Heart right ventricle (tissue), 16 donors: ENCODE results near the gene PTPRE. TPM values are rescaled to one million over a fixed set of nuclear protein-coding genes. Genes with fewer than 3 reads are reported as not detected.
A peak's percentile ranks its signal among the peaks of the same experiment; 100 is the strongest.

Experiments
- ATAC-seq, 8 donors: fragments of 200-7000 bp; cut with Tn5 transposase; one replicate each; pipeline ENCODE4 v1.9.1; 2020; ENCODE audit warnings: mild to moderate bottlenecking in 8 of 8, moderate library complexity in 8 of 8, moderate number of reproducible peaks in 1 of 8
- DNase-seq, 2 donors: peaks; one replicate each; pipeline ENCODE4 v3.0.0-alpha.2; 2020
- H3K27ac ChIP-seq, 10 donors: fragments of 200-600 bp; sonication (generic) in 2 of 10; one replicate each; pipeline versions ENCODE4 v1.5.0 to v1.8.0; 2020 to 2022; ENCODE audit warnings: mild to moderate bottlenecking in 3 of 10
- H3K27me3 ChIP-seq, 7 donors: fragments of 200-600 bp; one replicate each; pipeline ENCODE4 v1.8.0; 2021 to 2022; ENCODE audit warnings: mild to moderate bottlenecking in 2 of 7
- H3K36me3 ChIP-seq, 9 donors: fragments of 200-600 bp; sonication (generic) in 1 of 9; one replicate each; pipeline versions ENCODE4 v1.5.0 to v1.8.0; 2020 to 2022; ENCODE audit warnings: mild to moderate bottlenecking in 2 of 9
- H3K4me1 ChIP-seq, 9 donors: fragments of 200-600 bp; sonication (generic) in 1 of 9; one replicate each; pipeline versions ENCODE4 v1.5.0 to v1.8.0; 2020 to 2022; ENCODE audit warnings: mild to moderate bottlenecking in 4 of 9
- H3K4me3 ChIP-seq, 10 donors: fragments of 200-600 bp; sonication (generic) in 2 of 10; one replicate each; pipeline versions ENCODE4 v1.5.0 to v1.8.0; 2020 to 2022; ENCODE audit warnings: mild to moderate bottlenecking in 7 of 10, moderate library complexity in 2 of 10
- H3K9me3 ChIP-seq, 11 donors: fragments of 200-600 bp in 10 of 11; sonication (generic) in 2 of 11; one replicate each; pipeline versions ENCODE4 v1.5.0 to v1.8.0; 2013 to 2022; ENCODE audit warnings: mild to moderate bottlenecking in 2 of 11, control low read depth in 1 of 11, moderate library complexity in 1 of 11
- WGBS, 2 donors: extraction: QIAGEN DNeasy Blood & Tissue Kit; methylation state at CpG; one replicate each; pipeline ENCODE4 v1.1.7; 2013; ENCODE audit warnings: inconsistent platforms in 1 of 2; 5-methylcytosine and 5-hydroxymethylcytosine counted together
- intact Hi-C, 10 donors: fragments of 100-400 bp; cut with DNase I; formaldehyde crosslinking; loops; one replicate each; pipeline versions ENCODE4 v1.11.1 to v1.14.2; 2022
- polyA plus RNA-seq, 2 donors: library from polyadenylated mRNA; stranded (reverse); fragments of 200-250 nt; gene quantifications; one replicate each; pipeline ENCODE4 v1.2.3, GENCODE V29; 2013
- total RNA-seq, 10 donors: library from RNA; stranded (reverse); fragmentation: NEBNext Ultra II Directional in 3 of 10; extraction: Animal tissue kit (Norgen Biotek cat#: 25700) in 3 of 10; gene quantifications; one replicate each; pipeline versions ENCODE4 v1.2.1 to v1.2.4, GENCODE V29; 2021 to 2023
- TF ChIP-seq, protein P1 (sequence below), 9 donors: fragments of 200-600 bp; sonication (generic) in 2 of 9; IDR thresholded peaks; one replicate each; pipeline versions ENCODE4 v1.5.0 to v1.8.0; 2021 to 2022; ENCODE audit warnings: antibody characterized with exemption in 9 of 9, mild to moderate bottlenecking in 5 of 9, moderate library complexity in 1 of 9
- donor health status: Arrhythmogenic right ventricular cardiomyopathy.
- donor health status: ischemic (EF 13 %, LVEDD 7.1; RV severe dilation, severe dysfunction).
- donor health status: healthy with polysubstance abuse.
- donor health status: DM: no; HTN: yes; CAD: no.
- donor health status: DM: no; HTN: no; CAD: no.
- donor health status: ischemic (EF 25% LVEDD 6.9; RV normal size, moderate dysfunction).
- donor health status: ischemic (EF 25% LVEDD 5.7; RV mildly dilated, moderate dysfunction).
- donor health status: healthy.
- donor health status: DM: yes; HTN: yes; CAD: no.
- donor health status: Ischemic cardiomyopathy.
- donor health status: ischemic (EF 35%, LVEDD 5.7; RV mildly dilated, moderate dysfunction).
- donor health status: nonischemic (EF 11% LVEDD 7.7; RV severe dilation, severe dysfunction).
- donor health status: DM: yes; HTN: yes; CAD: no.
- donor health status: PGD.
- donor health status: ischemic (EF 29% LVEDD 5.4; RV normal size, mild dysfunction).
- donor health status: nonischemic (EF 23%, LVEDD 6.1; RV moderate dilation, normal function).

The PTPRE gene
- total and polyA plus RNA-seq, 12 donors, result 6.1 to 42.8 (median 22.1) TPM

DNA sequence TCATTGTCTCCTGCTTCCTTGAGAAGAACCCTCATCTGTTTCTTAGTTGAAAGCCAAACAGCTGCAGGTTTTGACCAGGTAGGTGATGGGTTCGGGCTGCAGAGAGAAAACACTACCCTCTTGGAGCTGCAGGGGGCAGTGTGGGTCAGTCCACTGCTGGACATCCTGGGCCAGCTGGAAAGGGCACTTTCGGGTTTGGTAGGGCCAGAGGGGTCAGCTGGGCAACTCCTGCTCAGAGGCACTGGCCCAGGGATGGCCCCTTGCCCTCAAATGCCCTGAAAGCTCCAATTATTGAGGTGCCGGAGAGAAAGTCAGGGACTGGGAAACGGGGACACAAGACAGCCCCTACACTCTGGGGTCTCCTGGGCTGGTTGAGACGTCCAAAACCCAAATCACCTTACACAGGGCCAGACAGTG lies 128.7 kb downstream of the PTPRE start:
- intact Hi-C loops, result loop anchor here in 3 of 10 donors (1.0 to 2.0 kb wide), 3 partner anchors 33 to 34 kb away; no protein-coding TSS in a partner anchor
- Histone ChIP-seq H3K27ac (no peak overlapping the region), H3K4me3 (no peak overlapping the region), H3K9me3 (no peaks in the 10 kb centered on the region), H3K4me1 (peaks cover 0 to 26% (median 8%) of the 10 kb centered on the region in 9 donors), H3K27me3 (no peaks in the 10 kb centered on the region), H3K36me3 (no peaks in the 10 kb centered on the region)
- ATAC-seq, result peak in 6 of 8 donors; percentile 44 to 80 (median 62)
- DNase-seq, result peak; percentile 53 to 54
- TF ChIP-seq, protein P1, sequence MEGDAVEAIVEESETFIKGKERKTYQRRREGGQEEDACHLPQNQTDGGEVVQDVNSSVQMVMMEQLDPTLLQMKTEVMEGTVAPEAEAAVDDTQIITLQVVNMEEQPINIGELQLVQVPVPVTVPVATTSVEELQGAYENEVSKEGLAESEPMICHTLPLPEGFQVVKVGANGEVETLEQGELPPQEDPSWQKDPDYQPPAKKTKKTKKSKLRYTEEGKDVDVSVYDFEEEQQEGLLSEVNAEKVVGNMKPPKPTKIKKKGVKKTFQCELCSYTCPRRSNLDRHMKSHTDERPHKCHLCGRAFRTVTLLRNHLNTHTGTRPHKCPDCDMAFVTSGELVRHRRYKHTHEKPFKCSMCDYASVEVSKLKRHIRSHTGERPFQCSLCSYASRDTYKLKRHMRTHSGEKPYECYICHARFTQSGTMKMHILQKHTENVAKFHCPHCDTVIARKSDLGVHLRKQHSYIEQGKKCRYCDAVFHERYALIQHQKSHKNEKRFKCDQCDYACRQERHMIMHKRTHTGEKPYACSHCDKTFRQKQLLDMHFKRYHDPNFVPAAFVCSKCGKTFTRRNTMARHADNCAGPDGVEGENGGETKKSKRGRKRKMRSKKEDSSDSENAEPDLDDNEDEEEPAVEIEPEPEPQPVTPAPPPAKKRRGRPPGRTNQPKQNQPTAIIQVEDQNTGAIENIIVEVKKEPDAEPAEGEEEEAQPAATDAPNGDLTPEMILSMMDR (IDR thresholded peaks at IDR 0.05), result peak; percentile 42 to 88 (median 76)
- WGBS, 2 donors, result 70 to 72% methylated on average over 5 of the region's 5 CpGs

DNA sequence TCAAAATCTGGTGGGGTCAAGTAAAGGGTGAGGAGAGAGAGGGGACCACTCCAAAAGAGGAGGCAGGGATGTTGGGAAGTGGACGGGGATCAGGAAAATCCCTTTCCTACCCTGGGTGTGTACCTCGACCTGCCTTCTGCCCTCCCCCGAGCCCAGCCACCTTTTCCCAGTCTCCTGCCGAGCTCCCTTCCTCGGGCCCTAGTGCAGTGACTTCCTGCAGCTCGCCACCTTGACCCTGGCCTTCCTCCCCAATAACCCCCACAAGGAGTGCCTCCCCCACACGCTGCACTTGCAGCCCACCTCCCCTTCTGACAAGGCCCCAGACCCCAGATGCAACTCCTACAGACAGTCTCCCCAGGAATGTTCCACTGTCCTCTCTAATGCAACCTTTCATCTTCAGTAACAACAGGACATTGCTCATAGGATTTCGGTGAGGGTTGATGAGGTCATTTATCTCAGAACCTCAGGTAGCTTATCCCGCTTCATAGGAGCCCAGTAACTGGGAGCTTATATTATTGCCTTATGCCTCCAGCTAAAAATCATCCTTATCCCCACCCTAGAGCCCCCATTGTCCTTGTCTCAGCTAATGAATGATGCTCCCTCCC lies 129.2 kb downstream of the PTPRE start:
- intact Hi-C loops, result loop anchor here in 2 of 10 donors (2.0 kb wide), 1 partner anchor 33 kb away; no protein-coding TSS in a partner anchor

GRCh38 chr10:128036746-128037543 lies 130.0 kb downstream of the PTPRE start:
- H3K27ac ChIP-seq, result peak overlapping the region in 1 of 10 donors; percentile 9
- H3K4me1 ChIP-seq, result peaks cover 0 to 20% (median 8%) of the 10 kb centered on the region in 9 donors
- no peaks in the 10 kb centered on the region for H3K9me3 ChIP-seq
- WGBS, 2 donors, result 74 to 82% methylated on average over 14 of the region's 14 CpGs
- ATAC-seq (peak in 6 of 8 donors; percentile 46 to 84 (median 69)), DNase-seq (no peak)
- TF ChIP-seq, protein P1 (IDR thresholded peaks at IDR 0.05), result no peak
- H3K4me3 ChIP-seq, result no peak overlapping the region
- intact Hi-C loops, result loop anchor here in 2 of 10 donors (2.0 kb wide), 1 partner anchor 32 kb away; no protein-coding TSS in a partner anchor
- no peaks in the 10 kb centered on the region for H3K27me3 ChIP-seq
- H3K36me3 ChIP-seq, result no peaks in the 10 kb centered on the region

More for the DNA sequence above, 129.2 kb downstream of the PTPRE start:
- ATAC-seq (peak in 2 of 8 donors; percentile 17 to 20), DNase-seq (no peak)
- Histone ChIP-seq H3K36me3 (no peaks in the 10 kb centered on the region), H3K9me3 (no peaks in the 10 kb centered on the region), H3K27ac (no peak overlapping the region), H3K4me1 (peaks cover 0 to 25% (median 8%) of the 10 kb centered on the region in 9 donors), H3K4me3 (no peak overlapping the region), H3K27me3 (no peaks in the 10 kb centered on the region)
- TF ChIP-seq, protein P1 (IDR thresholded peaks at IDR 0.05), result no peak
- WGBS, 2 donors, result 78% methylated on average over 9 of the region's 9 CpGs

GRCh38 chr10:128040096-128040495 lies 133.2 kb downstream of the PTPRE start:
- Histone ChIP-seq H3K36me3 (peaks cover 0 to 4% (median 0%) of the 10 kb centered on the region in 9 donors), H3K9me3 (no peaks in the 10 kb centered on the region), H3K27me3 (no peaks in the 10 kb centered on the region), H3K27ac (no peak overlapping the region), H3K4me1 (peaks cover 0 to 31% (median 19%) of the 10 kb centered on the region in 9 donors), H3K4me3 (no peak overlapping the region)
- DNase-seq (no peak), ATAC-seq (no peak)
- whole genome bisulfite sequencing, 2 donors, result 89 to 95% methylated on average over 8 of the region's 8 CpGs
- TF ChIP-seq, protein P1 (IDR thresholded peaks at IDR 0.05), result no peak
- intact Hi-C loops, result no loop called here
